ENCODE data around the gene SMIM41.

DNA sequence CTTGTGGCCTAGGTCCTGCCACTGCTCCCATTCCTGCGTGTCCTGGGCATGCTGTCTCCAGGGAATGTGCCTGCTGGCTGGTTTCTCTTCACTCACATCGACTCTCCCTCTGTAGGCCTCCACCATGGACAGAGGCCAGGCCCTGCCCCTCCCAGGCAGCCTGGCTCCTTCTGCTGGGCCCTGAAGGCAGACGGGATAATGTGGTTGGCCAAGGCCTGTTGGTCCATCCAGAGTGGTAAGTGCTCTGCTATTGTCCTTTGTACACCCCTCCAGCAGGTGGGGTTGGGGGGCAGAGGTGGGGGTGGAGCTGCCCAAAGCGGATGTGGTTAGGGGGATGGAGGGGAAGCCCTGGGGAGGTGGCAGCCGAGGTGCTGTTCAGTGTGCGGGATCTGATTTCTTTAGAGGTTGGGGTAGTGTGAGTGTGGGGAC, 37.8 kb upstream of the SMIM41 start:
- TF ChIP-seq, protein P1, sequence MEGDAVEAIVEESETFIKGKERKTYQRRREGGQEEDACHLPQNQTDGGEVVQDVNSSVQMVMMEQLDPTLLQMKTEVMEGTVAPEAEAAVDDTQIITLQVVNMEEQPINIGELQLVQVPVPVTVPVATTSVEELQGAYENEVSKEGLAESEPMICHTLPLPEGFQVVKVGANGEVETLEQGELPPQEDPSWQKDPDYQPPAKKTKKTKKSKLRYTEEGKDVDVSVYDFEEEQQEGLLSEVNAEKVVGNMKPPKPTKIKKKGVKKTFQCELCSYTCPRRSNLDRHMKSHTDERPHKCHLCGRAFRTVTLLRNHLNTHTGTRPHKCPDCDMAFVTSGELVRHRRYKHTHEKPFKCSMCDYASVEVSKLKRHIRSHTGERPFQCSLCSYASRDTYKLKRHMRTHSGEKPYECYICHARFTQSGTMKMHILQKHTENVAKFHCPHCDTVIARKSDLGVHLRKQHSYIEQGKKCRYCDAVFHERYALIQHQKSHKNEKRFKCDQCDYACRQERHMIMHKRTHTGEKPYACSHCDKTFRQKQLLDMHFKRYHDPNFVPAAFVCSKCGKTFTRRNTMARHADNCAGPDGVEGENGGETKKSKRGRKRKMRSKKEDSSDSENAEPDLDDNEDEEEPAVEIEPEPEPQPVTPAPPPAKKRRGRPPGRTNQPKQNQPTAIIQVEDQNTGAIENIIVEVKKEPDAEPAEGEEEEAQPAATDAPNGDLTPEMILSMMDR (IDR thresholded peaks at IDR 0.05): no peak
- no peak for TF ChIP-seq POLR2A (IDR thresholded peaks at IDR 0.05)
